Gastroesophageal sphincter (tissue), 4 donors: ENCODE data around the gene ZNRF3. TPM values are rescaled to one million over a fixed set of nuclear protein-coding genes. Genes with fewer than 3 reads are reported as not detected.

Source experiments
- ATAC-seq: fragments of 150-250 bp; one replicate; pipeline ENCODE4 v1.9.1; 2016; ENCODE audit warnings: mild to moderate bottlenecking, moderate library complexity
- H3K27ac ChIP-seq, 4 donors: fragments of 200-600 bp; sonication (generic) in 3 of 4; 1 replicate in 3 of 4; 2 replicates in 1 of 4; pipeline ENCODE4 v1.5.1; 2016 to 2019
- H3K27me3 ChIP-seq: fragments of 200-600 bp; sonication (generic); one replicate; pipeline ENCODE4 v1.5.1; 2019
- H3K36me3 ChIP-seq, 2 donors: fragments of 200-600 bp; sonication (generic); one replicate each; pipeline ENCODE4 v1.5.1; 2019; ENCODE audit warnings: control low read depth in 1 of 2
- H3K4me1 ChIP-seq, 3 donors: fragments of 200-600 bp; sonication (generic); 1 replicate in 2 of 3; 2 replicates in 1 of 3; pipeline ENCODE4 v1.5.1; 2016 to 2019; ENCODE audit warnings: control low read depth in 2 of 3
- H3K4me3 ChIP-seq, 2 donors: fragments of 200-600 bp; sonication (generic); one replicate each; pipeline ENCODE4 v1.5.1; 2019; ENCODE audit warnings: mild to moderate bottlenecking in 1 of 2, moderate library complexity in 1 of 2
- H3K9me3 ChIP-seq, 3 donors: fragments of 200-600 bp; sonication (generic); one replicate each; pipeline ENCODE4 v1.5.1; 2017 to 2019; ENCODE audit warnings: control low read depth in 2 of 3
- EP300 ChIP-seq: sonication (generic); formaldehyde crosslinking; IDR thresholded peaks from one replicate; pipeline ENCODE4 v1.6.1; 2017; ENCODE audit warnings: antibody characterized with exemption, mild to moderate bottlenecking
- POLR2A ChIP-seq, 2 donors: fragments of 450-650 bp; IDR thresholded peaks; one replicate each; pipeline ENCODE4 v1.6.1; 2017; ENCODE audit warnings: antibody characterized with exemption in 2 of 2, mild to moderate bottlenecking in 2 of 2, moderate library complexity in 1 of 2
- POLR2AphosphoS5 ChIP-seq: sonication (generic); formaldehyde crosslinking; IDR thresholded peaks from one replicate; pipeline ENCODE4 v1.6.1; 2017; ENCODE audit warnings: antibody characterized with exemption
- WGBS, 2 donors: methylation state at CpG; one replicate each; pipeline ENCODE4 v1.1.5; 2018; ENCODE audit warnings: low coverage in 1 of 2; 5-methylcytosine and 5-hydroxymethylcytosine counted together
- total RNA-seq, 4 donors: library from RNA; depleted of rRNA; stranded (reverse); fragments of >200 nt; gene quantifications; one replicate each; pipeline ENCODE4 v1.1.0, GENCODE V29; 2016
- TF ChIP-seq, protein P1 (sequence below), 4 experiments: fragments of 200-600 bp in 2 of 4; fragments of 450-650 bp in 2 of 4; sonication (generic) in 1 of 4; IDR thresholded peaks; one replicate each; pipeline ENCODE4 v1.5.1; 2017 to 2019; ENCODE audit warnings: antibody characterized with exemption in 4 of 4, mild to moderate bottlenecking in 2 of 4, moderate library complexity in 2 of 4

Gene ZNRF3
- total RNA-seq, 4 donors from 2014 or later = 14.8 to 27.7 (median 19.8) TPM

- no peaks in the 10 kb centered on the region for H3K9me3 ChIP-seq
- 79 to 81% methylated on average over 3 to 11 of the region's 12 CpGs for WGBS, 2 donors
- no peaks in the 10 kb centered on the region for H3K36me3 ChIP-seq
- H3K27me3 ChIP-seq = peaks cover 5% of the 10 kb centered on the region
- H3K4me3 ChIP-seq = no peak overlapping the region
- TF ChIP-seq POLR2A (IDR thresholded peaks at IDR 0.05) (no peak), EP300 (no peak), POLR2AphosphoS5 (no peak)
- TF ChIP-seq, protein P1, sequence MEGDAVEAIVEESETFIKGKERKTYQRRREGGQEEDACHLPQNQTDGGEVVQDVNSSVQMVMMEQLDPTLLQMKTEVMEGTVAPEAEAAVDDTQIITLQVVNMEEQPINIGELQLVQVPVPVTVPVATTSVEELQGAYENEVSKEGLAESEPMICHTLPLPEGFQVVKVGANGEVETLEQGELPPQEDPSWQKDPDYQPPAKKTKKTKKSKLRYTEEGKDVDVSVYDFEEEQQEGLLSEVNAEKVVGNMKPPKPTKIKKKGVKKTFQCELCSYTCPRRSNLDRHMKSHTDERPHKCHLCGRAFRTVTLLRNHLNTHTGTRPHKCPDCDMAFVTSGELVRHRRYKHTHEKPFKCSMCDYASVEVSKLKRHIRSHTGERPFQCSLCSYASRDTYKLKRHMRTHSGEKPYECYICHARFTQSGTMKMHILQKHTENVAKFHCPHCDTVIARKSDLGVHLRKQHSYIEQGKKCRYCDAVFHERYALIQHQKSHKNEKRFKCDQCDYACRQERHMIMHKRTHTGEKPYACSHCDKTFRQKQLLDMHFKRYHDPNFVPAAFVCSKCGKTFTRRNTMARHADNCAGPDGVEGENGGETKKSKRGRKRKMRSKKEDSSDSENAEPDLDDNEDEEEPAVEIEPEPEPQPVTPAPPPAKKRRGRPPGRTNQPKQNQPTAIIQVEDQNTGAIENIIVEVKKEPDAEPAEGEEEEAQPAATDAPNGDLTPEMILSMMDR (IDR thresholded peaks at IDR 0.05) = no peak
- no peaks in the 10 kb centered on the region for H3K4me1 ChIP-seq
- no peak for ATAC-seq
- H3K27ac ChIP-seq = no peak overlapping the region
Measured at GRCh38 chr22:29060251-29060869, 177.0 kb downstream of the ZNRF3 start.

GRCh38 chr22:29060931-29061330, 177.6 kb downstream of the ZNRF3 start:
- no peak for ATAC-seq
- Histone ChIP-seq H3K27ac (no peak overlapping the region), H3K36me3 (no peaks in the 10 kb centered on the region), H3K4me3 (no peak overlapping the region), H3K27me3 (peaks cover 5% of the 10 kb centered on the region), H3K4me1 (no peaks in the 10 kb centered on the region), H3K9me3 (no peaks in the 10 kb centered on the region)
- no peak for TF ChIP-seq POLR2A (IDR thresholded peaks at IDR 0.05)
- TF ChIP-seq EP300 = no peak
- TF ChIP-seq POLR2AphosphoS5 = no peak
- TF ChIP-seq, protein P1 (IDR thresholded peaks at IDR 0.05) = no peak
- 51 to 66% methylated on average over 4 to 7 of the region's 7 CpGs for WGBS, 2 donors

DNA sequence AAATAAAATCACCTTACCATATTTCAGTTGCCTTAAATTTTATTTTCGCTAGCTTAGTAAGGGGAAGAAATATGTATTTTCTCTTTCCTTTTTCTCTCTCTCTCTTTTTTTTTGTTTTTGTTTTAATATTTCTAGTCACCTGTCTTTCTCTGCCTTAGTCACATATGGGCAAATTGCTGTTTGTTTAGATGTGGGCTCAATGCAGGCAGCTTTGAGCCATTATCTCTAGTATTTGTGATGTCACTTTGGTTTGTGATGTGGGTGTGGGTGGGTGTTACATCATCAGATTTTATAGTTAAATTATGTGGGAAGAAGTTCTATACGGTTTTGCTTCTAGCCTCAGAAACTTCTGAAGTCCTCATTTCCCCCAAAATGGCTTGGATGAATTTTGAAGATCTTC, 178.4 kb downstream of the ZNRF3 start, which contains the start of gene C22orf31:
TSS of gene C22orf31 (minus strand) at position 59 of the 400 bp plus-strand sequence. CDS start at position 20, 39 bp downstream.
- Histone ChIP-seq H3K36me3 (no peaks in the 10 kb centered on the region), H3K4me1 (no peaks in the 10 kb centered on the region), H3K9me3 (no peaks in the 10 kb centered on the region), H3K27me3 (peaks cover 5% of the 10 kb centered on the region), H3K4me3 (no peak within 1 kb of the TSS), H3K27ac (no peak within 1 kb of the TSS)
- WGBS, 2 donors = 62 to 83% methylated on average over 1 to 2 of the region's 2 CpGs
- TF ChIP-seq POLR2AphosphoS5 (no peak), POLR2A (IDR thresholded peaks at IDR 0.05) (no peak), EP300 (no peak)
- TF ChIP-seq, protein P1 (IDR thresholded peaks at IDR 0.05) = no peak
- no peak for ATAC-seq

GRCh38 chr22:29062286-29062821, 179.0 kb downstream of the ZNRF3 start:
- no peak overlapping the region for H3K27ac ChIP-seq
- no peak overlapping the region for H3K4me3 ChIP-seq
- H3K9me3 ChIP-seq = no peaks in the 10 kb centered on the region
- no peak for ATAC-seq
- H3K4me1 ChIP-seq = no peaks in the 10 kb centered on the region
- H3K27me3 ChIP-seq = peaks cover 5% of the 10 kb centered on the region
- WGBS, 2 donors = 34 to 100% methylated on average over 1 to 3 of the region's 8 CpGs
- TF ChIP-seq POLR2AphosphoS5 (no peak), EP300 (no peak), POLR2A (IDR thresholded peaks at IDR 0.05) (no peak)
- TF ChIP-seq, protein P1 (IDR thresholded peaks at IDR 0.05) = no peak
- no peaks in the 10 kb centered on the region for H3K36me3 ChIP-seq
